ENCODE measurements around the gene RHOV. TPM values are rescaled to one million over a fixed set of nuclear protein-coding genes. Genes with fewer than 3 reads are reported as not detected.

RHOV gene
- polyA plus RNA-seq, 1 of the 3 experiments (the other 2 are of a cell fraction): 0.62 TPM

DNA sequence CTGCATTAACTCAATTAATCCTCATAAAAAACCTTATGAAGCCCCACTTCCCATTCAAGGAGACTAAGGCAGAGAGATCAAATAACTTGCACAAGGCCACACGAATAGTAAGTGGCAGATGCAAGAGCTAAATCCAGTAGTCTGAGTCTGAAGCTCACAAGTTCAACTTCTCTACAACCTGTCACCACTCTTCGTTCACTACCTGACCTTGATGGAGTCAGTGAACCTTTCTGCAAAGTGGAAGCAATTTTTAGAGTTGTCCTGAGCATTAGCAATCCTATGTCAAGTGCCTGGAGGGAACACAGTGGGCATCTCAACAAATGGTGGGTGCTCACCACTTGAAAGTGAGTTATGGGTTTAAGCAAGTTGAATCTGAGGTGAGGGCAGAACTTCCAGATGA is 32.3 kb downstream of the RHOV start:
- CTCF ChIA-PET: interaction anchor here (0.7 to 5.3 kb wide), 3 partner anchors 11 to 32 kb away, joined by 3 to 42 read pairs (median 3); no protein-coding TSS in a partner anchor

DNA sequence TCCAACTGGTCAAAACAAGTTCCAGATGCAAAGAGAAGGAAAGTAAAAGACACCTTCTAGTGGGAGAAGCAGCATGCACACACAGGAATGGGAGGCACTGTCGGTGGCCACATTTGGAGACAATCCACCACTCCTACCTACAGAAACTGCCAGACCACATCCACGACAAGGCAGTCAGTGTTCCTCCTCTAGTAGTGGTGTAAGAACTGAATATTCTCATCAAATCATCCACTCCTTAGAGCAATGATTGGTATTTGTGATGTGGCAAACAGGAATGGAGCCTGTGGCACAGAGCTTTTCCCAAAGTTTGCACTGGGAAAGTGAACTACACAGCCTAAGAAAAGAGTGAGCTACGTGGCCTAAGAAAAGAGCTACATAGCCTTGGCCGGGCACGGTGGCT is 35.3 kb downstream of the RHOV start:
- peaks cover 9% of the 10 kb centered on the region; the same call in 1 of the 2 replicates for H3K27me3 ChIP-seq (ENCODE audit: insufficient read depth)
- H3K36me3 ChIP-seq (replicated peaks in 1 of 2; ENCODE audit: control insufficient read depth in 1 of 2, insufficient read depth in 2 of 2, low read length in 1 of 2): no peaks in the 10 kb centered on the region
- WGBS (ENCODE audit: low lambda C conversion rate): 70% methylated on average over 5 of the region's 5 CpGs
- no peak overlapping the region for H3K4me2 ChIP-seq
- H3K4me3 ChIP-seq (ENCODE audit: low read depth in 2 of 2, low read length in 1 of 2): no peak overlapping the region
- H2AFZ ChIP-seq (ENCODE audit: low read depth): no peak overlapping the region
- no peaks in the 10 kb centered on the region for H3K79me2 ChIP-seq (ENCODE audit: insufficient read depth)
- H3K27ac ChIP-seq (ENCODE audit: low read depth in 2 of 2, low read length in 1 of 2): no peak overlapping the region
- H4K20me1 ChIP-seq (ENCODE audit: insufficient read depth): no peaks in the 10 kb centered on the region
- no peak overlapping the region for H3K9ac ChIP-seq
- CTCF ChIA-PET: interaction anchor here (1.1 to 5.3 kb wide), 5 partner anchors 8 to 56 kb away, joined by 3 to 42 read pairs (median 4); partner anchors contain the start of gene VPS18
- no peaks in the 10 kb centered on the region for H3F3A ChIP-seq (replicated peaks; ENCODE audit: insufficient read depth)
- DNase-seq: no peak
- H3K9me3 ChIP-seq: no peaks in the 10 kb centered on the region
- H3K9me2 ChIP-seq: no peaks in the 10 kb centered on the region
- peaks cover 0 to 3% of the 10 kb centered on the region in 2 experiments; a peak in 2 of 4 replicates for H3K4me1 ChIP-seq (ENCODE audit: control insufficient read depth in 1 of 2, insufficient read depth in 2 of 2, low read depth in 1 of 2, low read length in 1 of 2)
- POLR2A ChIA-PET: no interaction called here
- TF ChIP-seq RXRA (IDR thresholded peaks at IDR 0.05; ENCODE audit: borderline replicate concordance, low read depth) (no peak), TCF12 (IDR thresholded peaks at IDR 0.05) (no peak), NRF1 (IDR thresholded peaks at IDR 0.05; ENCODE audit: low read depth, low read length) (no peak), ELF1 (IDR thresholded peaks at IDR 0.05) (no peak), GATA2 (CRISPR knock-in tag; IDR thresholded peaks at IDR 0.05) (no peak), JUND (IDR thresholded peaks at IDR 0.05) (no peak), NFIC (IDR thresholded peaks at IDR 0.05; ENCODE audit: borderline replicate concordance) (no peak), RAD21 (IDR thresholded peaks at IDR 0.05; ENCODE audit: low read length) (no peak)
- TF ChIP-seq, protein P1, sequence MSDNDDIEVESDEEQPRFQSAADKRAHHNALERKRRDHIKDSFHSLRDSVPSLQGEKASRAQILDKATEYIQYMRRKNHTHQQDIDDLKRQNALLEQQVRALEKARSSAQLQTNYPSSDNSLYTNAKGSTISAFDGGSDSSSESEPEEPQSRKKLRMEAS (IDR thresholded peaks at IDR 0.05; ENCODE audit: low read depth): no peak
- TF ChIP-seq, protein P2, sequence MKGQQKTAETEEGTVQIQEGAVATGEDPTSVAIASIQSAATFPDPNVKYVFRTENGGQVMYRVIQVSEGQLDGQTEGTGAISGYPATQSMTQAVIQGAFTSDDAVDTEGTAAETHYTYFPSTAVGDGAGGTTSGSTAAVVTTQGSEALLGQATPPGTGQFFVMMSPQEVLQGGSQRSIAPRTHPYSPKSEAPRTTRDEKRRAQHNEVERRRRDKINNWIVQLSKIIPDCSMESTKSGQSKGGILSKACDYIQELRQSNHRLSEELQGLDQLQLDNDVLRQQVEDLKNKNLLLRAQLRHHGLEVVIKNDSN (IDR thresholded peaks at IDR 0.05; ENCODE audit: borderline replicate concordance, low read depth): no peak
- TF ChIP-seq, protein P3, sequence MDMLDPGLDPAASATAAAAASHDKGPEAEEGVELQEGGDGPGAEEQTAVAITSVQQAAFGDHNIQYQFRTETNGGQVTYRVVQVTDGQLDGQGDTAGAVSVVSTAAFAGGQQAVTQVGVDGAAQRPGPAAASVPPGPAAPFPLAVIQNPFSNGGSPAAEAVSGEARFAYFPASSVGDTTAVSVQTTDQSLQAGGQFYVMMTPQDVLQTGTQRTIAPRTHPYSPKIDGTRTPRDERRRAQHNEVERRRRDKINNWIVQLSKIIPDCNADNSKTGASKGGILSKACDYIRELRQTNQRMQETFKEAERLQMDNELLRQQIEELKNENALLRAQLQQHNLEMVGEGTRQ (IDR thresholded peaks at IDR 0.05; ENCODE audit: borderline replicate concordance, low read depth, low read length): no peak

More for the DNA sequence above, 32.3 kb downstream of the RHOV start:
- H3K4me3 ChIP-seq (ENCODE audit: low read depth in 2 of 2, low read length in 1 of 2): no peak overlapping the region
- H3K4me2 ChIP-seq: no peak overlapping the region
- H3K9me2 ChIP-seq: no peaks in the 10 kb centered on the region
- no peak for DNase-seq
- H3K79me2 ChIP-seq (ENCODE audit: insufficient read depth): no peaks in the 10 kb centered on the region
- no peak overlapping the region for H3K9ac ChIP-seq
- WGBS (ENCODE audit: low lambda C conversion rate): 65% methylated on average over 2 of the region's 2 CpGs
- peaks cover 0 to 8% of the 10 kb centered on the region in 2 experiments; a peak in 1 of 4 replicates for H3K4me1 ChIP-seq (ENCODE audit: control insufficient read depth in 1 of 2, insufficient read depth in 2 of 2, low read depth in 1 of 2, low read length in 1 of 2)
- POLR2A ChIA-PET: no interaction called here
- H2AFZ ChIP-seq (ENCODE audit: low read depth): no peak overlapping the region
- H3K36me3 ChIP-seq (replicated peaks in 1 of 2; ENCODE audit: control insufficient read depth in 1 of 2, insufficient read depth in 2 of 2, low read length in 1 of 2): no peaks in the 10 kb centered on the region
- peaks cover 9% of the 10 kb centered on the region; the same call in 1 of the 2 replicates for H3K27me3 ChIP-seq (ENCODE audit: insufficient read depth)
- H3K9me3 ChIP-seq: no peaks in the 10 kb centered on the region
- H3K27ac ChIP-seq (ENCODE audit: low read depth in 2 of 2, low read length in 1 of 2): no peak overlapping the region
- TF ChIP-seq FOXJ3 (CRISPR knock-in tag; IDR thresholded peaks at IDR 0.05): no peak
- TF ChIP-seq, protein P4, sequence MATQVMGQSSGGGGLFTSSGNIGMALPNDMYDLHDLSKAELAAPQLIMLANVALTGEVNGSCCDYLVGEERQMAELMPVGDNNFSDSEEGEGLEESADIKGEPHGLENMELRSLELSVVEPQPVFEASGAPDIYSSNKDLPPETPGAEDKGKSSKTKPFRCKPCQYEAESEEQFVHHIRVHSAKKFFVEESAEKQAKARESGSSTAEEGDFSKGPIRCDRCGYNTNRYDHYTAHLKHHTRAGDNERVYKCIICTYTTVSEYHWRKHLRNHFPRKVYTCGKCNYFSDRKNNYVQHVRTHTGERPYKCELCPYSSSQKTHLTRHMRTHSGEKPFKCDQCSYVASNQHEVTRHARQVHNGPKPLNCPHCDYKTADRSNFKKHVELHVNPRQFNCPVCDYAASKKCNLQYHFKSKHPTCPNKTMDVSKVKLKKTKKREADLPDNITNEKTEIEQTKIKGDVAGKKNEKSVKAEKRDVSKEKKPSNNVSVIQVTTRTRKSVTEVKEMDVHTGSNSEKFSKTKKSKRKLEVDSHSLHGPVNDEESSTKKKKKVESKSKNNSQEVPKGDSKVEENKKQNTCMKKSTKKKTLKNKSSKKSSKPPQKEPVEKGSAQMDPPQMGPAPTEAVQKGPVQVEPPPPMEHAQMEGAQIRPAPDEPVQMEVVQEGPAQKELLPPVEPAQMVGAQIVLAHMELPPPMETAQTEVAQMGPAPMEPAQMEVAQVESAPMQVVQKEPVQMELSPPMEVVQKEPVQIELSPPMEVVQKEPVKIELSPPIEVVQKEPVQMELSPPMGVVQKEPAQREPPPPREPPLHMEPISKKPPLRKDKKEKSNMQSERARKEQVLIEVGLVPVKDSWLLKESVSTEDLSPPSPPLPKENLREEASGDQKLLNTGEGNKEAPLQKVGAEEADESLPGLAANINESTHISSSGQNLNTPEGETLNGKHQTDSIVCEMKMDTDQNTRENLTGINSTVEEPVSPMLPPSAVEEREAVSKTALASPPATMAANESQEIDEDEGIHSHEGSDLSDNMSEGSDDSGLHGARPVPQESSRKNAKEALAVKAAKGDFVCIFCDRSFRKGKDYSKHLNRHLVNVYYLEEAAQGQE (IDR thresholded peaks at IDR 0.05; ENCODE audit: low read depth, low read length): no peak
- no peak for TF ChIP-seq FOSL2 (IDR thresholded peaks at IDR 0.05; ENCODE audit: borderline replicate concordance, low read depth)
- no peak for TF ChIP-seq GATA2 (CRISPR knock-in tag; IDR thresholded peaks at IDR 0.05)
- no peak for TF ChIP-seq SIN3A (IDR thresholded peaks at IDR 0.05; ENCODE audit: borderline replicate concordance, low read depth, low read length)
- TF ChIP-seq JUND (IDR thresholded peaks at IDR 0.05): no peak
- TF ChIP-seq FOXM1 (IDR thresholded peaks at IDR 0.05; ENCODE audit: low read depth): no peak
- no peak for TF ChIP-seq RAD21 (IDR thresholded peaks at IDR 0.05; ENCODE audit: low read length)
- TF ChIP-seq, protein P5, sequence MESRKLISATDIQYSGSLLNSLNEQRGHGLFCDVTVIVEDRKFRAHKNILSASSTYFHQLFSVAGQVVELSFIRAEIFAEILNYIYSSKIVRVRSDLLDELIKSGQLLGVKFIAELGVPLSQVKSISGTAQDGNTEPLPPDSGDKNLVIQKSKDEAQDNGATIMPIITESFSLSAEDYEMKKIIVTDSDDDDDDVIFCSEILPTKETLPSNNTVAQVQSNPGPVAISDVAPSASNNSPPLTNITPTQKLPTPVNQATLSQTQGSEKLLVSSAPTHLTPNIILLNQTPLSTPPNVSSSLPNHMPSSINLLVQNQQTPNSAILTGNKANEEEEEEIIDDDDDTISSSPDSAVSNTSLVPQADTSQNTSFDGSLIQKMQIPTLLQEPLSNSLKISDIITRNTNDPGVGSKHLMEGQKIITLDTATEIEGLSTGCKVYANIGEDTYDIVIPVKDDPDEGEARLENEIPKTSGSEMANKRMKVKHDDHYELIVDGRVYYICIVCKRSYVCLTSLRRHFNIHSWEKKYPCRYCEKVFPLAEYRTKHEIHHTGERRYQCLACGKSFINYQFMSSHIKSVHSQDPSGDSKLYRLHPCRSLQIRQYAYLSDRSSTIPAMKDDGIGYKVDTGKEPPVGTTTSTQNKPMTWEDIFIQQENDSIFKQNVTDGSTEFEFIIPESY (IDR thresholded peaks at IDR 0.05; ENCODE audit: borderline replicate concordance, low read depth): no peak
- no peaks in the 10 kb centered on the region for H4K20me1 ChIP-seq (ENCODE audit: insufficient read depth)
- no peaks in the 10 kb centered on the region for H3F3A ChIP-seq (replicated peaks; ENCODE audit: insufficient read depth)

All from SK-N-SH (cell line).